Kasumi-1 (cell line): ENCODE measurements around the gene CFAP119.

Experiments used
- DNase-seq, 2 experiments: peaks; one replicate each; lab custom pipeline; 2025; lab: John Stamatoyannopoulos, UW

The CFAP119 gene

GRCh38 chr16:30710971-30711370 is 50.9 kb downstream of the CFAP119 start:
- no peak for DNase-seq
